HepG2 (cell line): ENCODE measurements around the gene VMO1. TPM values are rescaled to one million over a fixed set of nuclear protein-coding genes. Genes with fewer than 3 reads are reported as not detected.

Experiments
- ARNTL ChIP-seq: sonication (generic); formaldehyde crosslinking; IDR thresholded peaks from 2 replicates; pipeline ENCODE4 v1.4.0; 2020; ENCODE audit warnings: mild to moderate bottlenecking, missing genetic modification reagents
- CENPX ChIP-seq: sonication (generic); formaldehyde crosslinking; IDR thresholded peaks from 2 replicates; pipeline ENCODE4 v1.9.0; 2021; ENCODE audit warnings: mild to moderate bottlenecking, missing genetic modification reagents, moderate library complexity
- CREB3 ChIP-seq: sonication (generic); formaldehyde crosslinking; IDR thresholded peaks from 2 replicates; pipeline ENCODE4 v1.5.0; 2020; ENCODE audit warnings: missing genetic modification reagents
- DNMT1 ChIP-seq: sonication (generic); formaldehyde crosslinking; IDR thresholded peaks from 2 replicates; pipeline ENCODE4 v1.5.1; 2020; ENCODE audit warnings: mild to moderate bottlenecking, missing genetic modification reagents
- NKX3-1 ChIP-seq: sonication (generic); formaldehyde crosslinking; IDR thresholded peaks from 2 replicates; pipeline ENCODE4 v1.5.0; 2020; ENCODE audit warnings: missing genetic modification reagents
- SMARCE1 ChIP-seq: fragments of 450-650 bp; IDR thresholded peaks from 2 replicates; pipeline ENCODE4 v1.6.1; 2017; ENCODE audit warnings: borderline replicate concordance
- SUZ12 ChIP-seq: fragments of 150-350 bp; IDR thresholded peaks from 2 replicates; pipeline ENCODE4 v1.6.1; 2014; ENCODE audit warnings: low read depth, low read length
- ZBTB1 ChIP-seq: sonication (generic); formaldehyde crosslinking; IDR thresholded peaks from 2 replicates; pipeline ENCODE4 v1.4.0; 2020; ENCODE audit warnings: missing genetic modification reagents, borderline replicate concordance
- ZBTB46 ChIP-seq: sonication (generic); formaldehyde crosslinking; IDR thresholded peaks from 2 replicates; pipeline ENCODE4 v1.4.0; 2020; ENCODE audit warnings: mild to moderate bottlenecking, missing genetic modification reagents, borderline replicate concordance
- ZHX2 ChIP-seq, 2 experiments: sonication (generic) in 1 of 2; formaldehyde crosslinking in 1 of 2; IDR thresholded peaks; 2 replicates each; pipeline versions ENCODE4 v1.6.1 to v1.9.0; 2014 to 2022; ENCODE audit warnings: antibody characterized with exemption in 1 of 2, borderline replicate concordance in 1 of 2, inconsistent platforms in 1 of 2, low read depth in 1 of 2, missing genetic modification reagents in 1 of 2
- ZNF383 ChIP-seq: sonication (generic); formaldehyde crosslinking; IDR thresholded peaks from 2 replicates; pipeline ENCODE4 v1.4.0; 2020; ENCODE audit warnings: missing genetic modification reagents, mild to moderate bottlenecking, borderline replicate concordance
- ZNF670 ChIP-seq: sonication (generic); formaldehyde crosslinking; IDR thresholded peaks from 2 replicates; pipeline ENCODE4 v1.8.0; 2022; ENCODE audit warnings: mild to moderate bottlenecking, missing genetic modification reagents, borderline replicate concordance
- polyA plus RNA-seq, 8 experiments: library from polyadenylated mRNA; depleted of rRNA in 3 of 8; stranded (reverse) in 7 of 8; unstranded in 1 of 8; fragments of >200 nt; fragmentation: Illumina TruSeq in 4 of 8; extraction: Trizol in 4 of 8; gene quantifications; 2 replicates each; pipeline versions ENCODE4 v1.2.1 to v1.2.3, GENCODE V29; 2011 to 2016; ENCODE audit warnings: low read depth in 4 of 8, missing spikeins in 1 of 8, mixed read lengths in 1 of 8; ENCODE audit not compliant: insufficient read depth in 1 of 8
- total RNA-seq, 5 experiments: library from RNA; depleted of rRNA; stranded (reverse); fragments of >200 nt; fragmentation: Illumina TruSeq; extraction: Trizol; gene quantifications; 2 replicates each; pipeline ENCODE4 v1.2.3, GENCODE V29; 2016; ENCODE audit warnings: low read depth in 1 of 5
- TF ChIP-seq, protein P1 (sequence below): sonication (generic); formaldehyde crosslinking; IDR thresholded peaks from 2 replicates; pipeline ENCODE4 v1.4.0; 2020; ENCODE audit warnings: mild to moderate bottlenecking, missing genetic modification reagents

The VMO1 gene
- total and polyA plus RNA-seq, 2 of the 13 experiments (the other 11 are each of a cell fraction or from before 2014, with no cell fraction given) = not detected

DNA sequence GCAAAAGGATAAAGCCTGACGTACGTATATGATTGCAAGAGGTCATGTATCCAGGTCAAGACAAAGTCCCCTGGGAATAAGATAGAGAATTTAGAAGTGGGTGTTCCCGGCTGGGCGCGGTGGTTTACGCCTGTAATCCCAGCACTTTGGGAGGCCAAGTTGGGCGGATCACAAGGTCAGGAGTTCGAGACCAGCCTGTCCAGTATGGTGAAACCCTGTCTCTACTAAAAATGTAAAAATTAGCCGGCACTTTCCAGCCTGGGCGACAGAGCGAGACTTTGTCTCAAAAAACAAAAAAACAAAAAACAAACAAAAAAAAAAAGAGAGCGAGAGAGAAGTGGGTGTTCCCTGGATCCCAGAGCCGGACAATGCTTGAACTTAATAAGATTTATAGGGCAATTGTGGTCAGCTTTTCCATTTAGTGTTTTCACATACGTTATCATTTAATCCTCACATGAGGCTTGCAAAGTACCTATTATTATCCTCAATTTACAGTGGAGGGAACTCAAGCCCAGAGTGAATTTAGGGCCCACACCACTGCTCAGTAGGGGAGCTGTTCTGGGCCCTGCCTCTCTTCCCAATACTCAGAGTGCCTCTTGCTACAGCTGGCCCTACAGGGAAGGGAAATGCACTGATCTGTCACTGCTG is 2.1 kb upstream of the VMO1 start (continued):
- TF ChIP-seq, protein P1, sequence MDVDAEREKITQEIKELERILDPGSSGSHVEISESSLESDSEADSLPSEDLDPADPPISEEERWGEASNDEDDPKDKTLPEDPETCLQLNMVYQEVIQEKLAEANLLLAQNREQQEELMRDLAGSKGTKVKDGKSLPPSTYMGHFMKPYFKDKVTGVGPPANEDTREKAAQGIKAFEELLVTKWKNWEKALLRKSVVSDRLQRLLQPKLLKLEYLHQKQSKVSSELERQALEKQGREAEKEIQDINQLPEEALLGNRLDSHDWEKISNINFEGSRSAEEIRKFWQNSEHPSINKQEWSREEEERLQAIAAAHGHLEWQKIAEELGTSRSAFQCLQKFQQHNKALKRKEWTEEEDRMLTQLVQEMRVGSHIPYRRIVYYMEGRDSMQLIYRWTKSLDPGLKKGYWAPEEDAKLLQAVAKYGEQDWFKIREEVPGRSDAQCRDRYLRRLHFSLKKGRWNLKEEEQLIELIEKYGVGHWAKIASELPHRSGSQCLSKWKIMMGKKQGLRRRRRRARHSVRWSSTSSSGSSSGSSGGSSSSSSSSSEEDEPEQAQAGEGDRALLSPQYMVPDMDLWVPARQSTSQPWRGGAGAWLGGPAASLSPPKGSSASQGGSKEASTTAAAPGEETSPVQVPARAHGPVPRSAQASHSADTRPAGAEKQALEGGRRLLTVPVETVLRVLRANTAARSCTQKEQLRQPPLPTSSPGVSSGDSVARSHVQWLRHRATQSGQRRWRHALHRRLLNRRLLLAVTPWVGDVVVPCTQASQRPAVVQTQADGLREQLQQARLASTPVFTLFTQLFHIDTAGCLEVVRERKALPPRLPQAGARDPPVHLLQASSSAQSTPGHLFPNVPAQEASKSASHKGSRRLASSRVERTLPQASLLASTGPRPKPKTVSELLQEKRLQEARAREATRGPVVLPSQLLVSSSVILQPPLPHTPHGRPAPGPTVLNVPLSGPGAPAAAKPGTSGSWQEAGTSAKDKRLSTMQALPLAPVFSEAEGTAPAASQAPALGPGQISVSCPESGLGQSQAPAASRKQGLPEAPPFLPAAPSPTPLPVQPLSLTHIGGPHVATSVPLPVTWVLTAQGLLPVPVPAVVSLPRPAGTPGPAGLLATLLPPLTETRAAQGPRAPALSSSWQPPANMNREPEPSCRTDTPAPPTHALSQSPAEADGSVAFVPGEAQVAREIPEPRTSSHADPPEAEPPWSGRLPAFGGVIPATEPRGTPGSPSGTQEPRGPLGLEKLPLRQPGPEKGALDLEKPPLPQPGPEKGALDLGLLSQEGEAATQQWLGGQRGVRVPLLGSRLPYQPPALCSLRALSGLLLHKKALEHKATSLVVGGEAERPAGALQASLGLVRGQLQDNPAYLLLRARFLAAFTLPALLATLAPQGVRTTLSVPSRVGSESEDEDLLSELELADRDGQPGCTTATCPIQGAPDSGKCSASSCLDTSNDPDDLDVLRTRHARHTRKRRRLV = no peak
- TF ChIP-seq NKX3-1 (peak; percentile 21; the same call in 1 of the 2 replicates), ZNF670 (CRISPR knock-in tag) (no peak), SMARCE1 (no peak), CREB3 (CRISPR knock-in tag) (0 out of 2 replicates have a peak, but pooled peaks have one; percentile 44), ARNTL (CRISPR knock-in tag) (0 out of 2 replicates have a peak, but pooled peaks have one; percentile 1), ZBTB1 (CRISPR knock-in tag) (no peak), ZHX2 (IDR thresholded peaks at IDR 0.05; ENCODE audit: low read depth) (no peak), ZHX2 (CRISPR knock-in tag; IDR thresholded peaks at IDR 0.05; ENCODE audit: borderline replicate concordance) (no peak), CENPX (no peak), SUZ12 (no peak), DNMT1 (CRISPR knock-in tag) (no peak), ZNF383 (CRISPR knock-in tag) (0 out of 2 replicates have a peak, but pooled peaks have one; percentile 16), ZBTB46 (CRISPR knock-in tag) (no peak)
